HFFc6 (cell line): Measurements from ENCODE around the gene CACFD1. TPM values are rescaled to one million over a fixed set of nuclear protein-coding genes. Genes with fewer than 3 reads are reported as not detected.

Experiments
- DNase-seq: peaks from one replicate; pipeline ENCODE4 v3.0.0-alpha.2; 2018
- H3K27ac Mint-ChIP-seq: 2 replicates; pipeline ENCODE4 v1.8.0; 2020; ENCODE audit warnings: mild to moderate bottlenecking, mixed read lengths
- H3K27me3 Mint-ChIP-seq: 2 replicates; pipeline ENCODE4 v1.8.0; 2021; ENCODE audit warnings: mild to moderate bottlenecking, moderate library complexity, mixed read lengths; ENCODE audit not compliant: insufficient read depth
- H3K36me3 Mint-ChIP-seq: 2 replicates; pipeline ENCODE4 v1.8.0; 2021; ENCODE audit warnings: low read depth, mixed read lengths
- H3K4me1 Mint-ChIP-seq: 2 replicates; pipeline ENCODE4 v1.8.0; 2020; ENCODE audit warnings: low read depth, mixed read lengths
- H3K4me3 Mint-ChIP-seq: 2 replicates; pipeline ENCODE4 v1.8.0; 2020; ENCODE audit warnings: mild to moderate bottlenecking, moderate library complexity, mixed read lengths
- H3K9me3 Mint-ChIP-seq: 2 replicates; pipeline ENCODE4 v1.8.0; 2020; ENCODE audit warnings: mild to moderate bottlenecking, mixed read lengths
- total RNA-seq, 6 experiments: library from RNA; stranded (reverse); fragmentation: NEBNext Ultra II Directional; extraction: Animal tissue kit (Norgen Biotek cat#: 25700); gene quantifications; 2 replicates in 1 of 6; 3 replicates in 5 of 6; pipeline ENCODE4 v1.2.3, GENCODE V29; 2021
- TF ChIP-seq, protein P1 (sequence below): fragments of 200-600 bp; sonication (generic); IDR thresholded peaks from 2 replicates; pipeline ENCODE4 v1.5.0; 2021; ENCODE audit warnings: antibody characterized with exemption, mild to moderate bottlenecking

CACFD1 gene
- total RNA-seq, 6 experiments from 2014 or later, result 5.0 to 9.1 (median 6.7) TPM

DNA sequence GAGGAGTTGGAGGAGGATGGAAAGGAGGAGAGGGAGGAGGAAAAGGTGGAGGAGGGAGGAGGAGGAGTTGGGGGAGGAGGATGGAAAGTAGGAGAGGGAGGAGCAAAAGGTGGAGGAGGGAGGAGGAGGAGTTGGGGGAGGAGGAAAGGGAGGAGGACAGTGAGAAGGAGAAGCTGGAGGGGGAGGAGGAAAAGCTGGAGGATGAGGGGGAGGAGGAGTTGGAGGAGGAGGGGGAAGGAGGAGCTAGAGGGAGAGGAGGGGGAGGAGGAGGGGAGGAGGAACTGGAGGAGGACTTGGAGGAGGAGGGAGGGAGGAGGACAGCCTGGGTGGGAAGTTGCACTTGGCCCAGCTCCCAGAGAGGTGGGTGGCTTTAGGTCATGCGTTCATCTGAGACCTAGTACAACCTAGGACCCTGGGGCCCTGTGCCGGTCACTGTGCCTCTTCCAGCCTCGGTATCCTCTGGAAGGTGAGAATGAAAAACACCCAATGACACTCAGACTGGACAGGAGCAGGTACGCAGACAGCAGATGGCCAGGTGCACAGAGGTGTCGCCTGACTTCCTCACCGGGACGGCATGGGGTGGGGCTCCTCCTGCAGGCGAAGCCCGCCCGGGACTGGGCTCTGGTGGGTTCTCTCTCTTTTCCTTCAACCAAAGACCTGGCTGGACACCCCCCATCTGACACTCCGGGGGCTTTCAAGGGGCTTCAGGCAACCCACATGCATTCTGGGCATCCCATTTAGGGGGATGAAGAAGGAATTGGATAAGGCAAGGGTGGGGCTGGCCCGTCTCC, 31.3 kb downstream of the CACFD1 start:
- no peak overlapping the region for H3K4me3 Mint-ChIP-seq
- no peak for DNase-seq
- H3K9me3 Mint-ChIP-seq, result no peaks in the 10 kb centered on the region
- TF ChIP-seq, protein P1, sequence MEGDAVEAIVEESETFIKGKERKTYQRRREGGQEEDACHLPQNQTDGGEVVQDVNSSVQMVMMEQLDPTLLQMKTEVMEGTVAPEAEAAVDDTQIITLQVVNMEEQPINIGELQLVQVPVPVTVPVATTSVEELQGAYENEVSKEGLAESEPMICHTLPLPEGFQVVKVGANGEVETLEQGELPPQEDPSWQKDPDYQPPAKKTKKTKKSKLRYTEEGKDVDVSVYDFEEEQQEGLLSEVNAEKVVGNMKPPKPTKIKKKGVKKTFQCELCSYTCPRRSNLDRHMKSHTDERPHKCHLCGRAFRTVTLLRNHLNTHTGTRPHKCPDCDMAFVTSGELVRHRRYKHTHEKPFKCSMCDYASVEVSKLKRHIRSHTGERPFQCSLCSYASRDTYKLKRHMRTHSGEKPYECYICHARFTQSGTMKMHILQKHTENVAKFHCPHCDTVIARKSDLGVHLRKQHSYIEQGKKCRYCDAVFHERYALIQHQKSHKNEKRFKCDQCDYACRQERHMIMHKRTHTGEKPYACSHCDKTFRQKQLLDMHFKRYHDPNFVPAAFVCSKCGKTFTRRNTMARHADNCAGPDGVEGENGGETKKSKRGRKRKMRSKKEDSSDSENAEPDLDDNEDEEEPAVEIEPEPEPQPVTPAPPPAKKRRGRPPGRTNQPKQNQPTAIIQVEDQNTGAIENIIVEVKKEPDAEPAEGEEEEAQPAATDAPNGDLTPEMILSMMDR, result no peak
- no peaks in the 10 kb centered on the region for H3K4me1 Mint-ChIP-seq
- H3K27me3 Mint-ChIP-seq, result peaks cover 24% of the 10 kb centered on the region
- no peaks in the 10 kb centered on the region for H3K36me3 Mint-ChIP-seq
- H3K27ac Mint-ChIP-seq, result no peak overlapping the region

DNA sequence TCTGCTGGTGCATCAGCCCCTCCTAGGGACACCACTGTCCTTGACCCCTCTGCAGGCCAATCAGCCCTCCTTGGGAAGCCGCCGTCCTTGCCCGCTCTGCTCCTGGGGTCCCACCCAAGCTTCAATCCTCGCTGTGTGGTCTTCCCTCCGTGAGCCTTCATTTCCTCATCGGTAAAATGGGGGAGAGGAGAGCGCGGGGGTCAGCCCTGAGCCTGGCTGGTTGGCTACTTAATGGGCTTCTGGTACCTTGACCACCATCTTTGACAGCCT, 31.8 kb downstream of the CACFD1 start:
- no peak for DNase-seq
- Mint-ChIP-seq H3K27ac (no peak overlapping the region), H3K9me3 (no peaks in the 10 kb centered on the region), H3K36me3 (no peaks in the 10 kb centered on the region), H3K4me3 (no peak overlapping the region), H3K27me3 (peaks cover 24% of the 10 kb centered on the region), H3K4me1 (no peaks in the 10 kb centered on the region)
- TF ChIP-seq, protein P1, result no peak

DNA sequence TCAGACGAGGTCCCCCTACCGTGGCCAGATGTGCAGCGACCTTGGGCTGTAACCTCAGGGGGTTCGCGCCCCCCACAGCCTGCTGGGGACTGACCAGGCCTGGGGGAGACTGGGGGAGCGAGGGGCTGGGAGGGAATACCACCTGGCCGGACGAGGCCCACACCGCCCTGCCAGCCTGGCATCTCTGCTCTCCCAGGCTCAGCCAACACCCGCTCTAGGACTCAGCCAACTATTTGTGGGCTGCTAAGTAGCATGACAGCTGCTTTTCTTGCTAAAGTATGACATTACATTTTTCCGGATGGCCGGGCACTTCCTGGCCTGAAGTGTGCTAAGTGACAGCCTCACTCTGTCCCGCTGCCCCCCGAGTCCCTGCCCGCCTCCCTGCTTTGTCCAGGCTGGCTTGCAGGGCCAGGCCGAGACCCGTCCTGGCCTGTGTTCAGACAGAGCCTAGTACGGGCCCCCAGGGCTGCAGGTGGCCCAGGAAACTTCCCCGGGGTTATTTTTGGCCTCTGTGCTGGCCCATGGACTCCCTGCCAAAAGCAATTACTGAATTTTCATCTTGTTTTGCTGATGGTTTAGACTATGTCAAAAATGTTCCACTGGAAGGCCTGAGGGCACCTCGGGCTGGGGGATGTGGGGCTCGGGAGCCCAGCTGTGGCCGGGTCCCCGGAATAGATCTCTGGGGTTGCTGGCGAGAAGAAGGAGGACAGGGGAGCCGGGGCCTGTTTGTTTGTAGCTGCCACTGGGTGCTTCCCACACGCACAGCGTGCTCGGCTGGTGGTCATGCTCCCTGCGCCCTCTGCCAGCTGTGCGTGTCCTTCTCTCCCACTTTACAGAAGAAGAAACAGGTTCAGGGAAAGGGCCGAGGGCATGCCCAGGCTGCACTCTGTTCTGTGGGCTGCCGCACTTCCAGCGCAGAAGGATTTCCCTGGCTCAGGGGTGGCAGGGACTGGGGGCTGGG, 32.6 kb downstream of the CACFD1 start:
- no peak overlapping the region for H3K27ac Mint-ChIP-seq
- H3K4me3 Mint-ChIP-seq, result no peak overlapping the region
- H3K27me3 Mint-ChIP-seq, result peaks cover 24% of the 10 kb centered on the region
- H3K36me3 Mint-ChIP-seq, result no peaks in the 10 kb centered on the region
- DNase-seq, result no peak
- TF ChIP-seq, protein P1, result no peak
- H3K4me1 Mint-ChIP-seq, result no peaks in the 10 kb centered on the region
- no peaks in the 10 kb centered on the region for H3K9me3 Mint-ChIP-seq

DNA sequence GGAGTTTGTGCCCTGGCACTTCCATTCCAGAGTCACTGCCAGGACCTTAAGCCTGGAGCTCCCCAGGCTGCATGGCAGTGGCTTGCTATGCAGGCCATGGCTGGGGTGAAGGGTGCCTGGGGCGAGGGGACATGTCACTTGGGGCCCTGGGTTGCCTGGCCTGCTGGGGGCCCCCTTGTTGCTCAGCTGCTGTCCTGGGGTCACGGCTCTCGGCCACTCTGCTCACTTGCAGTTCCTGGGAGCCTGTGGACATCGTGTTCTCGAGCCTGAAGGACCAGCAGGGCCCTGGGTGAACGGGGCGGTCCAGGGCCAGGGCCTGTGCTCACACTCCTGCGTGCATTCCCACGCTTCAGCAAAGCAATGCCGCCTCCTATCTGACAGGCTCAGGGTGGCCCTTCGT, 33.6 kb downstream of the CACFD1 start:
- H3K4me3 Mint-ChIP-seq, result no peak overlapping the region
- no peaks in the 10 kb centered on the region for H3K36me3 Mint-ChIP-seq
- H3K27me3 Mint-ChIP-seq, result peaks cover 31% of the 10 kb centered on the region
- H3K4me1 Mint-ChIP-seq, result no peaks in the 10 kb centered on the region
- no peak overlapping the region for H3K27ac Mint-ChIP-seq
- no peaks in the 10 kb centered on the region for H3K9me3 Mint-ChIP-seq
- no peak for DNase-seq
- TF ChIP-seq, protein P1, result no peak

DNA sequence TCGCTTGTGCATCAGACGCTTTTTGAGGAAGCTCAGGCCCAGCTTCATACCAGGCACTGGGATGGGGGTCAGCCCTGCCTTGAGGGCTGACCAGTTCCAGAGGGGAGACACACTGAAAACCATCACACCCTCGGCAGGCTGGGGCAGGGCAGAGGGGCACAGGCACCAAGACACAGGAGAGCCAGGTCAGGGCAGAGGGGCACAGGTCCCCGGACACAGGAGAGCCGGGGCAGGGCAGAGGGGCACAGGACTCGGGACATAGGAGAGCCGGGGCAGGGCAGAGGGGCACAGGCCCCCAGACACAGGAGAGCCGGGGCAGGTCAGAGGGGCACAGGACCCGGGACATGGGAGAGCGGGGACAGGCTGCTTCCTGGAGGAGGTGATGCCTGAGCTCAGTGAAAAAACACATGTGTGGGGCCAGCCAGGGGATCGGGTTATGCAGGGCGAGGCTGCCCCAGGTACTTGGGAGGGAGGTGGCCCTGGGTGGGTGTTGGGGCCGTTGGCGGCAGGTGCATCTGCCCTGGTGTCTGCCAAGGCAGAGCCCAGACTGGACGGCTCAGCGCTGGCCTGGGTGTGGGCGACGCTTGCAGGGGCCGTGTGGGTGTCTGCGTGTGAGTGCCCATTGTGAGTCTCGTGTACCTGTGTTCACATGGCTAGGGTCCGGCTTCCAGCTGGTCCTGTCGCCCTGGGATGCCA, 34.2 kb downstream of the CACFD1 start:
- Mint-ChIP-seq H3K36me3 (no peaks in the 10 kb centered on the region), H3K27me3 (peaks cover 36% of the 10 kb centered on the region), H3K4me1 (no peaks in the 10 kb centered on the region), H3K9me3 (no peaks in the 10 kb centered on the region), H3K27ac (no peak overlapping the region), H3K4me3 (no peak overlapping the region)
- TF ChIP-seq, protein P1, result no peak
- DNase-seq, result no peak
